NCI-H345 treated with DMSO at 0.1 percent for 48 hours (cell line): ENCODE data around the gene TMA16.
A peak's percentile ranks its signal among the peaks of the same experiment; 100 is the strongest.
"Not testable (repeated sequence)": the region's sequence is repeated elsewhere in the genome, so short reads cannot be mapped to it uniquely, and the experiment has no call there.

Experiments
- DNase-seq: peaks from one replicate; lab custom pipeline; 2025; ENCODE audit not compliant: unreplicated experiment; lab: John Stamatoyannopoulos, UW

TMA16 gene

DNA sequence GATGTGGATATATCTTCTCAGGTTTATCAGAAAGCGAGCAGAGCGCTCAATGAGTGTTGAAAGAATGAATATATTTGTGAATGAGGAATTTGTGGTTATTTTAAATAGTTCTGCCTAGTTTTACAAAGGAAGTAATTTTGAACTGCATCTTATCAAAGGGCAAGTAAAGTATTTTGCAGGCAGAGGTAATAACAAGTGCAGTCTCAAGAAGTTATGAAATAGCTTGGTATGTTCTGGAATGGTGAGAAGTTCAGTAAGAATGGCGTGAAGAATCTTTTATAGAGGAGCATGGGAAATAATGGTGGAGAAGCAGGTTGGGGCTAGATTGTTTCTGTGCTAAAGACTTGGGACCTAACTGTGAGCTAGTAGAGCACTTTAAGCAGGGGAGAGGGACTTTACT, 10.9 kb downstream of the TMA16 start:
- DNase-seq: no peak

DNA sequence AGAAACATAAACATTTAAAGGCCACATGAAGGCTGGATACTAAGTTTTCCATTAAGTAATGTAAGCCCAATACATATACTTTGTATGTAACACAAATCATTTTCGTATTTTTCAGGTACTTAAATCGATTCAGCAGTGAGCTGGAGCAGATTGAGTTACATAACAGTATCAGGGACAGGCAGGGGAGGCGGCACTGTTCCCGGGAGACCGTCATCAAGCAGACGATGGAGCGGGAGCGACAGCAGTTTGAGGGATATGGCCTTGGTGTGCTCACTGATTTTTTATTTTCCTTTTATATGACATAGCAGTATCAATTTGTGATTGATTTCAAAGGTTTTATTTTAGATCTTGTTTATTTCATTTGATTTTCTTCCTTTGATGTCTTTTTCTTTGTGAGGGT, 20.7 kb downstream of the TMA16 start:
- no peak for DNase-seq

DNA sequence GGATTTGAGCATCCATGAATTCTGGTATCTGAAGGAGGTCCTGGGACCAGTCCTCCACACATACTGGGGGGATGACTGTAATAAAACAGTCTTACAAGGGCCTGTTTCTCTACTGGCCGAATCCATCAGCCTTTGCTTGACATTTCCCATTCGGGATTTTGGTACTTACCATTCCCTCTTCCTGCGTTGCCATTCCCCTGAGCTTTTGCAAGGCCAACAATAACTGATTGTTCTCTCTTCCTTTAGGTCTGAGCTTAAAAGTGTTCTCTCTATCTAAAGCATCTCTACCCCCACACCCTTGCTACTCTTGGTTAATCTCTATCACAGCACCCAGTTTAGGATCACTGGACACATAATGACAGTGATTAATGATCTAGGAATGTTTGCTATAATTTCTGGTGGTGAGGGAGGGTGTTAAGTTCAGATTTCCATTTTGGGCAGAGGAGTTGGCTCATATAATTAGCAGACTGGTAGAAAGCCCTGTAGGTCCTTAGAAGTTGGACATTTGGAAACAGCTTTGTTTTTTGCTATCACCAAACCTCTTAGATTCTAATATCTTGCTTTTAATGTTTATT, 29.4 kb downstream of the TMA16 start:
- no peak for DNase-seq

GRCh38 chr4:163525982-163526381, 31.5 kb downstream of the TMA16 start:
- DNase-seq: no peak

DNA sequence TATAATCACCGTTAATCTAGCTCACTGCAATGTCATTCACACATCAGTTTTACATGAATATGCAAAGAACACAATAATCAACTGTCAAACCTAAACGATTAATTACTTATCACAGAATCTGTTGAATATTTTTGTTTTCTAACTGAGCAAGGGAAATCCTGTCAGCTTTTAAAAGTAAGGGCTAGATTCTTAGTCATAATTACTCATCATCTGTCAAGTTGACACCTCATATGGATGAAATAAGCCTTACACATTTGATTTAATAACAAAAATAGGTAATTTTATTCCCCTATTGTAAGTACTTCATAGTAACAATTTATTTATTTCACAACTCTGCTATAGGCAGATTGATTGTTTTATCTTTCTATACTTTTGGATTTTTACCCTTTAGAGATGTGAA, 32.7 kb downstream of the TMA16 start:
- DNase-seq: no peak

- no peak for DNase-seq
These were observed 34.2 kb downstream of the TMA16 start for GRCh38 chr4:163528653-163529052.

DNA sequence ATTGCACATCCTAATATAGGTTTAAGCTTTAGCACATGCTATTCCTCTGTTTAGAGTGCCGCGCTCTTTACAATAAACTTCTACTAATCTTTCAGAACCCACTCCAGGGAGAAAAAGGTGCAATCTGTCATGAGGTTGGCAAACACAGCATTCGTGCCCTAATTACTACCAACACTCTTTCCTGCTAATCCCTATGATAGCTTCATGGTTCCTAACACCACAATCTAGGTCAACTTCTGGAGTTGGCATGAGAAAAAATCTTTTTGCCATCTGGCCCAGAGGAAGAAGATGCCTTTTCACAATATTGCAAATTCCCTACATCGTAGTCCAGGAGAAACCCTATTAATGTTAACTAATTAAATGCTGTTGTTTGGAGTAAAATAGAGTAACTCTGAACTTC, 39.6 kb downstream of the TMA16 start:
- DNase-seq: no peak

- DNase-seq: no peak
These were observed 41.2 kb downstream of the TMA16 start for GRCh38 chr4:163535657-163536056.

DNA sequence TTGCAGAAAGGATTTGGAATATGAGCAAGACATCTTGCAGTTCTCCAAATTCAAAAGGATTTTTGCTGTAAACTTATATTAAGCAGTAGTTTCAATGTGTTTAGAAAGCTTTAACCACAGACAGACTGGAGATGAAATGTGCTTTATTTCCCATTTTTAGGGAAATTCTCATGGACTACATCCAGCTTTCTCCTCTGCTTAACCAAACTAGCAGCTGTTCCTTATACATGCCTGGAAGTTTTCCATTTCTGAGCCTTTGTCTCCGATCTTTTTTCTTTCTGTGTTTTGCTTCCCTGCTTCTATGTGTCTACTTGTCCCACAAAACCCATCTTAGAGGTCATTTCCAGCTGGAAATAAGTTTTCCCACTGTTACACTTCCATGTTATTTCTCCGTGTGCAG, 41.6 kb downstream of the TMA16 start:
- no peak for DNase-seq

- DNase-seq: no peak
These were observed 42.6 kb downstream of the TMA16 start for GRCh38 chr4:163537114-163537513.

DNA sequence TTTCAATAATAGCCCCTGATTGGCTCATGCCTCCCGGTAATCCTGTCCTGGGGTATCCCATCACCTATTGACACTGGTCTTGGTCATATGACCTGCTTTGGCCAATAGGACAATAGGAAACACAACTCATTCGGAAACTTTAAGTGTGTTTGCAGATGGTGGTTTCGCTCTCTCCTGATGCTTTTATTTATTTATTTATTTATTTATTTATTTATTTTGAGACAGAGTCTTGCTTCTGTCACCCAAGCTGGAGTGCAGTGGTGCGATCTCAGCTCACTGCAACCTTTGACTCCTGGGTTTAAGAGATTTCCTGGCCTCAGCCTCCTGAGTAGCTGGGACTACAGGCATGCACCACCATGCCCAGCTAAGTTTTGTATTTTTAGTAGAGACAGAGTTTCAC, 44.3 kb downstream of the TMA16 start:
- not testable (repeated sequence) for DNase-seq

- DNase-seq: no peak
These were observed 46.0 kb downstream of the TMA16 start for GRCh38 chr4:163540448-163540847.

GRCh38 chr4:163540977-163541376, 46.5 kb downstream of the TMA16 start:
- no peak for DNase-seq

DNA sequence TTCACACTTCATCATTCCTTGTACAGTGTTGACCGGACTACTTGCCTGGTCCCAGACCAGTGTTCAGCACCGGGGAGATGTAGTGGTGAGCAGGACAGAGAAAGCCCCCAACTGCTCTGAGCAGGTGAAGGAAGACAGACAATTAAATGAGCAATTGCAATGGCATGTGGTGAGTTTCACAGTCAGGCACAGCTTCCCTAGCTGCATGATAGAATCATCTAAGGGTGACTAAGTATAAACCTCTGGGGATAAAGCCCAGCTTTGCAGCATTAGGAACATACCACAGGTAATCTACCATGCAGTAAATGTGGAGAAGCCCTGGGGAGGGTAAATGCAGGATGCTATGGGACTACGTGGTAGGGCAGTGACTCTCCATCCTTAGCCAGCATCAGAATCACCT, 47.8 kb downstream of the TMA16 start:
- no peak for DNase-seq

GRCh38 chr4:163544407-163545038, 50.0 kb downstream of the TMA16 start:
- DNase-seq: peak; percentile 9

DNA sequence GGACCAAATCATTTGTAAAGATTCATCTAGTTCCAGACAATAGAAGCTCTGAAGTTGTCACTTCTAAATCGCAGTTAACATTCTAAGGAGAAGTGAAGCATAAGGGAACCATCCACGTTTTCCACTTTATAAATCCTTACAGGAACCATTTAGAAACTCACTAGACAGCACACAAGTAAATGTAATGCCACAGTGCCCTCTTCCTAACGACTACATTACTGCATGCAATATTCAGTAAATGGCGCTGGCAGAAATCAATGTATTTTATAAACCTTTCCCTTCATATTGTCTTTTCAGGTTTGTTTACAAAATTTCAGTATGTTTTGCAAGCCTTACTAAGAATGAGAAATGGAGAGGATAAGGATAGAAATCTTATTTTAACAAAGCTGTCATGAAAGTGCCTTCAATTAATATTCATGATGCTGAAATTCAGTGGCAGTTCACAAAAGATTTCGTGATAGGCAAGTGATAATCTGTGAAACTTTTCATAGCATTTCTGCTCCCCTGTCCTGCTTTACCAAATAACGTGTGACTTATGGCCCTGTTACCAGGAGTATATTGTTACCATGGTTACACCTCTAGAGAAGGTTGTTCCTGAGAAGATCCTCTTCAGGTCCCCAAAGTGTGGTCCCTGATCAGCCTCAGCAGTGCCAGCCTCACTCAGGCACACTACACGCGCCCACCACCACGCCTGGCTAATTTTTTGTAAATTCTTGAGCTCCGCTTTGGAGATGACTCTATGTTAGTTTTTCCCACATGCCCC, 54.2 kb downstream of the TMA16 start:
- DNase-seq: peak; percentile 47

GRCh38 chr4:163550869-163551267, 56.4 kb downstream of the TMA16 start:
- DNase-seq: no peak

DNA sequence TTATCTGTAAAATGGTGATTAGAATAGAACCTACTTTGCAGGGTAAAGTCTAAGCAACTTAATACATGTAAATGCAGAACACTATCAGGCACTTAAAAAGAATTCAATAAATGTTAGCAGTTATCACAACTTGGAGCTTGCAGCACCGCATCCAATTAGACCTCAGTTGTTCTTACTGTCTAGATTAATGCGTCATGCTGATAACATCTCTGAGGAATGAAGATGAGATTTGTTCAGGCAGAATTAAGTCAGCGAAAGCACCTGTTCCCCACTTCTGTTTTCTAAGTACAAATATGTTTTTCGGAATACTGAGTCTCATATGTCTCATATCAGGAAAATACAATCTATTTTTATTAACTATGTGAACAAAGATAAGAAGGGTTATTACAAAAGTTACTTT, 58.7 kb downstream of the TMA16 start:
- DNase-seq: no peak

DNA sequence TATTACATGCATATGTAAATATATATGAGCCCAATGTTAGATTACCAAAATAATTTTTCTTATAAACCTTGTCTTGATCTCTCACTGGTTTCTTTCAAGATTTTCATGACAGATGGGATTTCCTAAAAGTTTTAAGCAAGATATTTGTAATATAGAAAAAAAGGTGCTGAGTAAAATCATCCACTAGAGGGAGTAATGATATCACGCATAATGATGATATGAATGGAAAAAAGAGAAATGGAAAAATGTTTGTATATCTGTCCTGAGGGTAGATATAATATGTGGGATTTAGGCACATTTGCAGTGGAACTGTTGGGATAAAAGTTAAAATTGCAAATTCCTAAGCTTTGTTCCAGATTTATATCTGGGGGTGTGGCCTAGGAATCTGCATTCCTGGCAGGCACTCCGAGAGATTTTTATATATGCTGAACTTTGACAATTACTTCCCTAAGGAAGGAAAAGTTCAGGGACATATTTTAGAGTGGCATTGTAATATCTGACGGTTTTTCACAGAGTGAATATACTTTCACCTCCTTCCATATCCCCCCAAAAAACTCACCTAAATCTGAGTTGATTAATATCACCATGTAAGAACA, 60.5 kb downstream of the TMA16 start:
- DNase-seq: no peak

DNA sequence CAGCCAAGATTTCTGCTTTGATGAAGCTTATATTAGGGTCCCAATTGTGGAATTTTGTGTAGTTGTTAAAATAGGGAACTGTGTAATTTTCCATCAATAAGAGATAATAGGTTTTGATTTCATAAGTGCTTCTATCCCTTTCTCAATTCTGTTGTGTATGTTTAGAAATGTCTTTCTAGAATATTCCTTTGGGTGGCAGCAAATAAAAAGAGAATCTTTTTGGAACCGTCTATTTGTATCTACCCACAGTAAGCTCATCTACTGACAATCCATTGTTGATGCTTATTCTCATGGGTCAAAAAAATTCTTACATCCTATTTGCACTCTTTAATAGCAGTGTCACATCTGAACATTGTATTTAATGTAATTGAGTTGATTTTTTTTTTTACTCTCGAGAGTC, 61.7 kb downstream of the TMA16 start:
- no peak for DNase-seq

GRCh38 chr4:163556650-163557391, 62.3 kb downstream of the TMA16 start:
- DNase-seq: no peak
